Body of pancreas (tissue), 4 donors: ENCODE results near the gene CPT1A.

Source experiments
- POLR2A ChIP-seq, 3 donors: fragments of 450-650 bp; IDR thresholded peaks; one replicate each; pipeline ENCODE4 v1.6.1; 2016; ENCODE audit warnings: antibody characterized with exemption in 3 of 3, mild to moderate bottlenecking in 2 of 3
- TF ChIP-seq, protein P1 (sequence below), 7 experiments: fragments of 450-650 bp in 4 of 7; fragments of 200-600 bp in 3 of 7; sonication (generic) in 3 of 7; IDR thresholded peaks; one replicate each; pipeline ENCODE4 v1.5.1; 2016 to 2019; ENCODE audit warnings: antibody characterized with exemption in 7 of 7

DNA sequence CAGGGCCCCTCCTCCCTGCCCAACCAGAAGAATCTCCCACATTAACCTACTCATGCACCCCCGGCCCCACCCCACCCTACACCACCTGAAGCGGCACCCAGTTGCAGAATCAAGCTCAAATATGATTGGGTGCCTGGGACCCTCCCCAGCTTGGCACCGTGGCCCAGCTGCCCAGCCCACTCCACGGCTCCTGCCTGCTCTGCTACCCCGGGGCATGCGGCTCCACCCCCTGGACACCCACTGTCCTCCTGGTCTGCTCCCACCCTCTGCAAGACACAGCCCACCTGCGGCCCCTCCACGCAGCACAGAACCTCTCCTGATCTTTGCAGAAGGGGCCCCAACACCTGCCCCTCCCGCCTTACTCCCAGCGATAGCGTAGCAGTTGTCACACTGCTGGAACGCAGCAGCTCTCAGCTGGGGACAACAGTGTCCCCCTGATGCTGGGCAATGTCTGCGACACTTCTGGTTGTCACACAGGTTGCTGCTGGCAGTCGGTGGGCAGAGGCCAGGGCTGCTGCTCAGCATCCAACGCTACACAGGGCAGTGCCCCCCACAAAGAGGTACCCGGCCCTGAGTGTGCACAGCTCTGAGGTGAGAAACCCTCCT, 58.4 kb downstream of the CPT1A start:
- TF ChIP-seq, protein P1, sequence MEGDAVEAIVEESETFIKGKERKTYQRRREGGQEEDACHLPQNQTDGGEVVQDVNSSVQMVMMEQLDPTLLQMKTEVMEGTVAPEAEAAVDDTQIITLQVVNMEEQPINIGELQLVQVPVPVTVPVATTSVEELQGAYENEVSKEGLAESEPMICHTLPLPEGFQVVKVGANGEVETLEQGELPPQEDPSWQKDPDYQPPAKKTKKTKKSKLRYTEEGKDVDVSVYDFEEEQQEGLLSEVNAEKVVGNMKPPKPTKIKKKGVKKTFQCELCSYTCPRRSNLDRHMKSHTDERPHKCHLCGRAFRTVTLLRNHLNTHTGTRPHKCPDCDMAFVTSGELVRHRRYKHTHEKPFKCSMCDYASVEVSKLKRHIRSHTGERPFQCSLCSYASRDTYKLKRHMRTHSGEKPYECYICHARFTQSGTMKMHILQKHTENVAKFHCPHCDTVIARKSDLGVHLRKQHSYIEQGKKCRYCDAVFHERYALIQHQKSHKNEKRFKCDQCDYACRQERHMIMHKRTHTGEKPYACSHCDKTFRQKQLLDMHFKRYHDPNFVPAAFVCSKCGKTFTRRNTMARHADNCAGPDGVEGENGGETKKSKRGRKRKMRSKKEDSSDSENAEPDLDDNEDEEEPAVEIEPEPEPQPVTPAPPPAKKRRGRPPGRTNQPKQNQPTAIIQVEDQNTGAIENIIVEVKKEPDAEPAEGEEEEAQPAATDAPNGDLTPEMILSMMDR (IDR thresholded peaks at IDR 0.05) = no peak
- TF ChIP-seq POLR2A (IDR thresholded peaks at IDR 0.05) = no peak
